Stimulated activated naive CD8-positive, alpha-beta T cell treated with anti-CD3 and anti-CD28 coated beads, Interleukin-15, Interleukin-2, amounts not matched to agents 100 U/mL and 50 U/mL, for 24 hours (primary cell): ENCODE measurements around the gene TRIM46.
"Not testable (repeated sequence)": the region's sequence is repeated elsewhere in the genome, so short reads cannot be mapped to it uniquely, and the experiment has no call there.

Experiments
- ATAC-seq: fragments of 150-1000 bp; cut with Tn5 transposase; one replicate; pipeline ENCODE4 v1.10.0; 2021
- DNase-seq: peaks from one replicate; pipeline ENCODE4 v3.0.0; 2021

The TRIM46 gene

GRCh38 chr1:155205969-155206593 is 32.4 kb downstream of the TRIM46 start:
- DNase-seq, result no peak
- ATAC-seq, result no peak

GRCh38 chr1:155206891-155207805 is 33.5 kb downstream of the TRIM46 start:
- peak; percentile 95 for DNase-seq
- ATAC-seq, result peak; percentile 39

GRCh38 chr1:155207806-155208540 is 34.3 kb downstream of the TRIM46 start, which contains the start of gene THBS3:
THBS3 (minus strand) TSS chr1:155207897; CDS start chr1:155207876, 21 bp downstream.
- DNase-seq (no peak), ATAC-seq (no peak)

GRCh38 chr1:155208541-155209311 is 35.1 kb downstream of the TRIM46 start, which contains the start of gene MTX1:
MTX1 (plus strand) TSS chr1:155208695; CDS start chr1:155208805, 110 bp downstream.
- ATAC-seq (peak; percentile 85), DNase-seq (peak; percentile 94)

- no peak for ATAC-seq
- no peak for DNase-seq
Measured at GRCh38 chr1:155209312-155209721, 35.7 kb downstream of the TRIM46 start.

- DNase-seq, result no peak
- ATAC-seq, result no peak
Measured at GRCh38 chr1:155210314-155211104, 36.9 kb downstream of the TRIM46 start.

- not testable (repeated sequence) for DNase-seq, ATAC-seq
Measured at GRCh38 chr1:155211381-155212050, 37.9 kb downstream of the TRIM46 start.

GRCh38 chr1:155212051-155212440 is 38.4 kb downstream of the TRIM46 start:
- DNase-seq, ATAC-seq: not testable (repeated sequence)

GRCh38 chr1:155214702-155215101 is 41.1 kb downstream of the TRIM46 start:
- not testable (repeated sequence) for ATAC-seq, DNase-seq

- ATAC-seq, result no peak
Measured at GRCh38 chr1:155218854-155219591, 45.4 kb downstream of the TRIM46 start.

GRCh38 chr1:155219592-155220031 is 46.0 kb downstream of the TRIM46 start:
- DNase-seq (no peak), ATAC-seq (peak; percentile 32)

More at GRCh38 chr1:155218854-155219591, 45.4 kb downstream of the TRIM46 start:
- DNase-seq, result no peak

- not testable (repeated sequence) for DNase-seq, ATAC-seq
Measured at GRCh38 chr1:155220211-155220965, 46.7 kb downstream of the TRIM46 start.

GRCh38 chr1:155223047-155223446 is 49.4 kb downstream of the TRIM46 start:
- DNase-seq (no peak), ATAC-seq (no peak)

- ATAC-seq, DNase-seq: not testable (repeated sequence)
Measured at GRCh38 chr1:155225404-155225759, 51.7 kb downstream of the TRIM46 start.

- DNase-seq (peak; percentile 83), ATAC-seq (peak; percentile 53)
Measured at GRCh38 chr1:155226188-155226909, 52.7 kb downstream of the TRIM46 start.

GRCh38 chr1:155226910-155227260 is 53.2 kb downstream of the TRIM46 start:
- ATAC-seq (peak; percentile 41), DNase-seq (peak; percentile 62)

GRCh38 chr1:155227261-155228095 is 53.8 kb downstream of the TRIM46 start:
- ATAC-seq, result peak; percentile 96
- peak; percentile 100 for DNase-seq
